SK-N-SH (cell line): ENCODE data around the gene LSM14A. TPM values are rescaled to one million over a fixed set of nuclear protein-coding genes. Genes with fewer than 3 reads are reported as not detected.

Source experiments
- CTCF ChIA-PET: fragments of 300-600, 350-600 bp; formaldehyde crosslinking; extraction: SDS; loops from one replicate; lab custom pipeline; 2021; lab: Yijun Ruan, JAX
- POLR2A ChIA-PET: fragments of 350-600 bp; sonication (Branson Sonifier 250); formaldehyde crosslinking; extraction: SDS; loops from one replicate; lab custom pipeline; 2020; ENCODE audit warnings: antibody characterized with exemption, inconsistent platforms; lab: Yijun Ruan, JAX
- DNase-seq: peaks from one replicate; pipeline ENCODE4 v3.0.0; 2012
- H2AFZ ChIP-seq: fragments of 200-600 bp; sonication (generic); 2 replicates; pipeline ENCODE4 v1.8.1; 2016; ENCODE audit warnings: antibody characterized with exemption, mild to moderate bottlenecking, low read depth
- H3F3A ChIP-seq: fragments of 200-600 bp; sonication (generic); replicated peaks from 2 replicates; pipeline ENCODE3; 2016; ENCODE audit warnings: antibody characterized with exemption, mild to moderate bottlenecking; ENCODE audit not compliant: insufficient read depth
- H3K27ac ChIP-seq, 2 experiments: fragments of 200-500 bp in 1 of 2; fragments of 200-600 bp in 1 of 2; sonication (Bioruptor generic) in 1 of 2; sonication (generic), shearing (Covaris generic) in 1 of 2; 2 replicates each; pipeline versions ENCODE4 v1.5.1 to v1.6.1; 2014 to 2016; ENCODE audit warnings: low read depth in 2 of 2, inconsistent platforms in 1 of 2, low read length in 1 of 2, mild to moderate bottlenecking in 1 of 2, mixed read lengths in 1 of 2
- H3K27me3 ChIP-seq: fragments of 200-600 bp; sonication (generic), shearing (Covaris generic); 2 replicates; pipeline ENCODE4 v1.6.1; 2016; ENCODE audit warnings: mixed run types; ENCODE audit not compliant: insufficient read depth
- H3K36me3 ChIP-seq, 2 experiments: fragments of 200-500 bp in 1 of 2; fragments of 200-600 bp in 1 of 2; sonication (Bioruptor generic) in 1 of 2; sonication (generic) in 1 of 2; replicated peaks in 1 of 2; 2 replicates each; pipeline versions ENCODE3 to v1.5.1; 2014 to 2016; ENCODE audit warnings: low read length in 1 of 2, mild to moderate bottlenecking in 1 of 2; ENCODE audit not compliant: insufficient read depth in 2 of 2, control insufficient read depth in 1 of 2
- H3K4me1 ChIP-seq, 2 experiments: fragments of 200-500 bp in 1 of 2; fragments of 200-600 bp in 1 of 2; sonication (Bioruptor generic) in 1 of 2; sonication (generic), shearing (Covaris generic) in 1 of 2; 2 replicates each; pipeline versions ENCODE4 v1.5.1 to v1.6.1; 2014 to 2016; ENCODE audit warnings: low read depth in 1 of 2, low read length in 1 of 2, mixed run types in 1 of 2; ENCODE audit not compliant: insufficient read depth in 2 of 2, control insufficient read depth in 1 of 2
- H3K4me2 ChIP-seq: fragments of 200-600 bp; sonication (generic), shearing (Covaris generic); 2 replicates; pipeline ENCODE4 v1.6.1; 2017; ENCODE audit warnings: mixed run types
- H3K4me3 ChIP-seq, 2 experiments: fragments of 200-500 bp in 1 of 2; fragments of 200-600 bp in 1 of 2; sonication (Bioruptor generic) in 1 of 2; sonication (generic), shearing (Covaris generic) in 1 of 2; 2 replicates each; pipeline versions ENCODE4 v1.5.1 to v1.8.1; 2014 to 2016; ENCODE audit warnings: low read depth in 2 of 2, inconsistent platforms in 1 of 2, low read length in 1 of 2, mild to moderate bottlenecking in 1 of 2, mixed read lengths in 1 of 2, moderate library complexity in 1 of 2
- H3K79me2 ChIP-seq: fragments of 200-600 bp; sonication (generic); 2 replicates; pipeline ENCODE4 v1.8.1; 2017; ENCODE audit warnings: mild to moderate bottlenecking; ENCODE audit not compliant: insufficient read depth
- H3K9ac ChIP-seq: fragments of 200-600 bp; sonication (generic); 2 replicates; pipeline ENCODE4 v1.6.1; 2017; ENCODE audit warnings: mixed run types
- H3K9me2 ChIP-seq: fragments of 200-600 bp; sonication (generic); 2 replicates; pipeline ENCODE4 v1.6.1; 2017; ENCODE audit warnings: mixed run types
- H3K9me3 ChIP-seq: fragments of 200-600 bp; sonication (generic); 2 replicates; pipeline ENCODE4 v1.6.1; 2017; ENCODE audit warnings: mixed run types, mild to moderate bottlenecking, moderate library complexity
- H4K20me1 ChIP-seq: fragments of 200-600 bp; sonication (generic); 2 replicates; pipeline ENCODE4 v1.6.1; 2017; ENCODE audit warnings: mild to moderate bottlenecking, mixed run types; ENCODE audit not compliant: insufficient read depth
- EP300 ChIP-seq, 2 experiments: IDR thresholded peaks; 2 replicates each; pipeline versions ENCODE4 v1.4.0 to v1.6.1; 2012; ENCODE audit warnings: borderline replicate concordance in 1 of 2, low read depth in 1 of 2, low read length in 1 of 2
- FOSL2 ChIP-seq: IDR thresholded peaks from 2 replicates; pipeline ENCODE4 v1.4.0; 2012; ENCODE audit warnings: low read depth, mild to moderate bottlenecking, moderate library complexity, borderline replicate concordance
- FOXJ3 ChIP-seq: sonication (generic); formaldehyde crosslinking; IDR thresholded peaks from 2 replicates; pipeline ENCODE4 v1.5.1; 2020; ENCODE audit warnings: mild to moderate bottlenecking, missing genetic modification reagents
- FOXM1 ChIP-seq: IDR thresholded peaks from 2 replicates; pipeline ENCODE4 v1.4.0; 2012; ENCODE audit warnings: low read depth, mild to moderate bottlenecking
- GABPA ChIP-seq: IDR thresholded peaks from 2 replicates; pipeline ENCODE4 v1.4.0; 2012; ENCODE audit warnings: low read depth, mild to moderate bottlenecking
- JUND ChIP-seq: IDR thresholded peaks from 2 replicates; pipeline ENCODE4 v1.4.0; 2012
- NFIC ChIP-seq: IDR thresholded peaks from 2 replicates; pipeline ENCODE4 v1.4.0; 2012; ENCODE audit warnings: borderline replicate concordance
- POLR2AphosphoS5 ChIP-seq: IDR thresholded peaks from 2 replicates; pipeline ENCODE4 v1.6.1; 2012; ENCODE audit warnings: low read depth, low read length
- RCOR1 ChIP-seq: fragments of 150-350 bp; IDR thresholded peaks from 2 replicates; pipeline ENCODE4 v1.6.1; 2017; ENCODE audit warnings: antibody characterized with exemption, low read length
- RXRA ChIP-seq: IDR thresholded peaks from 2 replicates; pipeline ENCODE4 v1.4.0; 2012; ENCODE audit warnings: low read depth, mild to moderate bottlenecking, borderline replicate concordance
- SIN3A ChIP-seq: IDR thresholded peaks from 2 replicates; pipeline ENCODE4 v1.6.1; 2012; ENCODE audit warnings: low read depth, mild to moderate bottlenecking, low read length, moderate library complexity, borderline replicate concordance
- TCF12 ChIP-seq: IDR thresholded peaks from 2 replicates; pipeline ENCODE4 v1.4.0; 2012
- TEAD4 ChIP-seq: IDR thresholded peaks from 2 replicates; pipeline ENCODE4 v1.4.0; 2012; ENCODE audit warnings: mild to moderate bottlenecking, borderline replicate concordance; ENCODE audit not compliant: insufficient read depth
- WGBS: methylation state at CpG from one replicate; pipeline ENCODE4 v1.1.6; 2017; ENCODE audit warnings: low lambda C conversion rate; 5-methylcytosine and 5-hydroxymethylcytosine counted together
- polyA plus RNA-seq, 3 experiments: library from polyadenylated mRNA; depleted of rRNA; stranded (reverse); fragments of >200 nt; gene quantifications; 2 replicates each; pipeline ENCODE4 v1.2.3, GENCODE V29; 2012
- TF ChIP-seq, protein P1 (sequence below): IDR thresholded peaks from 2 replicates; pipeline ENCODE4 v1.6.1; 2012; ENCODE audit warnings: mild to moderate bottlenecking, low read depth, low read length, moderate library complexity
- TF ChIP-seq, protein P2 (sequence below): IDR thresholded peaks from 2 replicates; pipeline ENCODE4 v1.4.0; 2012; ENCODE audit warnings: low read depth
- TF ChIP-seq, protein P3 (sequence below): IDR thresholded peaks from 2 replicates; pipeline ENCODE4; 2012
- TF ChIP-seq, protein P4 (sequence below): IDR thresholded peaks from 2 replicates; pipeline ENCODE4 v1.4.0; 2012; ENCODE audit warnings: low read depth, borderline replicate concordance

LSM14A gene
- polyA plus RNA-seq, 1 of the 3 experiments (the other 2 are of a cell fraction), result 87.7 TPM

DNA sequence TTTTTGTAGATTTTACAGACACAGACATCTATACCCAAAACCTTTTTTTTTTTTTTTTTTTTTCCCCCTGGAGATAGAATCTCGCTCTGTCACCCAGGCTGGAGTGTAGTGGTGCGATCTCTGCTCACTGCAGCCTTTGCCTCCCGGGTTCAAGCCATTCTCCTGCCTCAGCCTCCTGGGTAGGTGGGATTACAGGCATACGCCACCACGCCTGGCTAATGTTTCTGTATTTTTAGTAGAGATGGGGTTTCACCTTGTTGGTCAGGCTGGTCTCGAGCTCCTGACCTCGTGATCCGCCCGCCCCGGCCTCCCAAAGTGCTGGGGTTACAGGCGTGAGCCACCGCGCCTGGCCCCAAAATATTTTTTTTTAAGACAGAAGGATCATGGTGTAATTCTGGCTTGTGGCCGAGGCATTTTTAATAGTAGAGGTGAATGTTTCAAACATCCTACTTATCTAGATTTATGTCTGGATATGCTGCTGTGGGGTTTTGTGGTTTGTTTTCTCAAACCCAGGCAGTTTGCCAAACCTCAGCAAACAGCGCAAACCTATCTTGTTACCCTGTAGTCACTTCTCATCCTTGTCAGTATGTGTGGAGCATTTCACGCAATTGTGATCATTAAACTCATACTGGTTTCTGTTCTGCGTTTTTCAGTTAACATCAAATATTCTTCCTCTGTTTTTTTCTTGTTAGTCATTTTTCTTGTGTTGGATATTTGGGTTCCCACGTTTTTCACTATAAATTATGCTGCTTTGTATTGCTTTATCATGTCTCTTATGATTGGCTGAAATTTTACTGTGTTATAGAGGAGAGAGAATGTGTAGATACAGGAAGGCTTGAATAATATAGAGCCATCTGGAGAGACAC is 45.9 kb downstream of the LSM14A start:
- no peak overlapping the region for H2AFZ ChIP-seq
- H3K4me1 ChIP-seq, result peaks cover 6 to 17% of the 10 kb centered on the region in 2 experiments
- peak; percentile 46 for DNase-seq
- 54% methylated on average over 17 of the region's 18 CpGs for WGBS
- H4K20me1 ChIP-seq, result peaks cover 89% of the 10 kb centered on the region
- peaks cover 41% of the 10 kb centered on the region for H3K79me2 ChIP-seq
- peak overlapping the region; percentile 7; the same call in 1 of the 2 replicates for H3K4me2 ChIP-seq
- 0 out of 2 replicates have a peak overlapping the region, but pooled peaks have one; percentile 1 for H3K9ac ChIP-seq
- H3K9me2 ChIP-seq, result no peaks in the 10 kb centered on the region
- peak overlapping the region; percentile 60 to 66 for H3K27ac ChIP-seq
- TF ChIP-seq FOSL2 (peak; percentile 58), TEAD4 (peak; percentile 91), GABPA (no peak), RCOR1 (peak; percentile 47; the same call in 1 of the 2 replicates), TCF12 (peak; percentile 88), EP300 (IDR thresholded peaks at IDR 0.05; ENCODE audit: borderline replicate concordance in 1 of 2, low read depth in 1 of 2, low read length in 1 of 2) (peak; percentile 61 to 85; a peak in 3 of 4 replicates), JUND (peak; percentile 89), NFIC (peak; percentile 99), POLR2AphosphoS5 (peak; percentile 87; the same call in 1 of the 2 replicates), RXRA (peak; percentile 85; the same call in 1 of the 2 replicates), FOXJ3 (CRISPR knock-in tag) (no peak), SIN3A (peak; percentile 86; the same call in 1 of the 2 replicates), FOXM1 (no peak)
- TF ChIP-seq, protein P1, sequence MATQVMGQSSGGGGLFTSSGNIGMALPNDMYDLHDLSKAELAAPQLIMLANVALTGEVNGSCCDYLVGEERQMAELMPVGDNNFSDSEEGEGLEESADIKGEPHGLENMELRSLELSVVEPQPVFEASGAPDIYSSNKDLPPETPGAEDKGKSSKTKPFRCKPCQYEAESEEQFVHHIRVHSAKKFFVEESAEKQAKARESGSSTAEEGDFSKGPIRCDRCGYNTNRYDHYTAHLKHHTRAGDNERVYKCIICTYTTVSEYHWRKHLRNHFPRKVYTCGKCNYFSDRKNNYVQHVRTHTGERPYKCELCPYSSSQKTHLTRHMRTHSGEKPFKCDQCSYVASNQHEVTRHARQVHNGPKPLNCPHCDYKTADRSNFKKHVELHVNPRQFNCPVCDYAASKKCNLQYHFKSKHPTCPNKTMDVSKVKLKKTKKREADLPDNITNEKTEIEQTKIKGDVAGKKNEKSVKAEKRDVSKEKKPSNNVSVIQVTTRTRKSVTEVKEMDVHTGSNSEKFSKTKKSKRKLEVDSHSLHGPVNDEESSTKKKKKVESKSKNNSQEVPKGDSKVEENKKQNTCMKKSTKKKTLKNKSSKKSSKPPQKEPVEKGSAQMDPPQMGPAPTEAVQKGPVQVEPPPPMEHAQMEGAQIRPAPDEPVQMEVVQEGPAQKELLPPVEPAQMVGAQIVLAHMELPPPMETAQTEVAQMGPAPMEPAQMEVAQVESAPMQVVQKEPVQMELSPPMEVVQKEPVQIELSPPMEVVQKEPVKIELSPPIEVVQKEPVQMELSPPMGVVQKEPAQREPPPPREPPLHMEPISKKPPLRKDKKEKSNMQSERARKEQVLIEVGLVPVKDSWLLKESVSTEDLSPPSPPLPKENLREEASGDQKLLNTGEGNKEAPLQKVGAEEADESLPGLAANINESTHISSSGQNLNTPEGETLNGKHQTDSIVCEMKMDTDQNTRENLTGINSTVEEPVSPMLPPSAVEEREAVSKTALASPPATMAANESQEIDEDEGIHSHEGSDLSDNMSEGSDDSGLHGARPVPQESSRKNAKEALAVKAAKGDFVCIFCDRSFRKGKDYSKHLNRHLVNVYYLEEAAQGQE, result 0 out of 2 replicates have a peak, but pooled peaks have one; percentile 8
- TF ChIP-seq, protein P2, sequence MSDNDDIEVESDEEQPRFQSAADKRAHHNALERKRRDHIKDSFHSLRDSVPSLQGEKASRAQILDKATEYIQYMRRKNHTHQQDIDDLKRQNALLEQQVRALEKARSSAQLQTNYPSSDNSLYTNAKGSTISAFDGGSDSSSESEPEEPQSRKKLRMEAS, result no peak; the same call in 1 of the 2 replicates
- TF ChIP-seq, protein P3, sequence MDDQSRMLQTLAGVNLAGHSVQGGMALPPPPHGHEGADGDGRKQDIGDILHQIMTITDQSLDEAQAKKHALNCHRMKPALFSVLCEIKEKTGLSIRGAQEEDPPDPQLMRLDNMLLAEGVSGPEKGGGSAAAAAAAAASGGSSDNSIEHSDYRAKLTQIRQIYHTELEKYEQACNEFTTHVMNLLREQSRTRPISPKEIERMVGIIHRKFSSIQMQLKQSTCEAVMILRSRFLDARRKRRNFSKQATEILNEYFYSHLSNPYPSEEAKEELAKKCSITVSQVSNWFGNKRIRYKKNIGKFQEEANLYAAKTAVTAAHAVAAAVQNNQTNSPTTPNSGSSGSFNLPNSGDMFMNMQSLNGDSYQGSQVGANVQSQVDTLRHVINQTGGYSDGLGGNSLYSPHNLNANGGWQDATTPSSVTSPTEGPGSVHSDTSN, result peak; percentile 96
- TF ChIP-seq, protein P4, sequence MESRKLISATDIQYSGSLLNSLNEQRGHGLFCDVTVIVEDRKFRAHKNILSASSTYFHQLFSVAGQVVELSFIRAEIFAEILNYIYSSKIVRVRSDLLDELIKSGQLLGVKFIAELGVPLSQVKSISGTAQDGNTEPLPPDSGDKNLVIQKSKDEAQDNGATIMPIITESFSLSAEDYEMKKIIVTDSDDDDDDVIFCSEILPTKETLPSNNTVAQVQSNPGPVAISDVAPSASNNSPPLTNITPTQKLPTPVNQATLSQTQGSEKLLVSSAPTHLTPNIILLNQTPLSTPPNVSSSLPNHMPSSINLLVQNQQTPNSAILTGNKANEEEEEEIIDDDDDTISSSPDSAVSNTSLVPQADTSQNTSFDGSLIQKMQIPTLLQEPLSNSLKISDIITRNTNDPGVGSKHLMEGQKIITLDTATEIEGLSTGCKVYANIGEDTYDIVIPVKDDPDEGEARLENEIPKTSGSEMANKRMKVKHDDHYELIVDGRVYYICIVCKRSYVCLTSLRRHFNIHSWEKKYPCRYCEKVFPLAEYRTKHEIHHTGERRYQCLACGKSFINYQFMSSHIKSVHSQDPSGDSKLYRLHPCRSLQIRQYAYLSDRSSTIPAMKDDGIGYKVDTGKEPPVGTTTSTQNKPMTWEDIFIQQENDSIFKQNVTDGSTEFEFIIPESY, result peak; percentile 81; the same call in 1 of the 2 replicates
- POLR2A ChIA-PET, result no interaction called here
- CTCF ChIA-PET, result interaction anchor here (1.5 to 2.8 kb wide), 3 partner anchors 9 to 440 kb away, joined by 4 to 12 read pairs (median 7); no protein-coding TSS in a partner anchor
- no peak overlapping the region for H3K4me3 ChIP-seq
- no peaks in the 10 kb centered on the region for H3K27me3 ChIP-seq
- peaks cover 46 to 61% of the 10 kb centered on the region in 2 experiments for H3K36me3 ChIP-seq
- H3K9me3 ChIP-seq, result no peaks in the 10 kb centered on the region
- peaks cover 27% of the 10 kb centered on the region for H3F3A ChIP-seq
